Measurements from ENCODE around the gene RAI1.

DNA sequence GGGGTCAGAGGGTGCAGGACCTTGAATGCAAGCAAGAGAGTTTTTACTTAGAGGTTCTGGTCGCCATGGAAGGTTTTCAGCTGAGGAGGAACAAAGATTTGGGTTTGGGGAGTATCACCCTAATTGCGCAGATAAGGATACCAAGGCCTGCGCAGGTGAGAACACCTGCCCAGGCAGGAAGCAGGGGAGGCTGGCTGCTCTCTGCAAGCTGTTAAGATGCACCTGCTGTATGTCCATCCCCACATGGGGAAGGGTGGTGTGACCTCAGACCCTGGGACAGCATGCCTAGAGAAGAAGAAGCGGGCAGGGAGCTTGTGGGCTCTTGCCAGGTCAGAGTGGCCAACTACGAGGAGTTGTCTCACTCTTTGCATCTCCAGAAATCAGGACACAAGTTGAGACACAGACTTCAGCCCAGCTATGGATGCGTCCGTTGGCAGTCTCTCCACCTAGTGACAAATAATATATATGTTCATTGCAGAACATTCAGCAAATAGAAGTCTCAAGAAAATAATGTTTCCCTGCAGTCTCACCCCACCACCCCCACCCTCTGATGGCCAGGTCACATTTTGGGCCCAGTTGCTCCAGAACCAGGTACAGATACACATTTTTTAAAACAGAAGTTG, 77.8 kb downstream of the RAI1 start:
- TF ChIP-seq CTCF (IDR thresholded peaks at IDR 0.05), result no peak
- no peak for TF ChIP-seq POLR2A (IDR thresholded peaks at IDR 0.05)
